Raji (cell line): ENCODE results near the gene FAM83F.

Experiments used
- POLR2A ChIP-seq: IDR thresholded peaks from 2 replicates; pipeline ENCODE4 v1.6.1; 2011; ENCODE audit warnings: low read depth, low read length, control low read depth; ENCODE audit not compliant: insufficient read depth

Gene FAM83F

DNA sequence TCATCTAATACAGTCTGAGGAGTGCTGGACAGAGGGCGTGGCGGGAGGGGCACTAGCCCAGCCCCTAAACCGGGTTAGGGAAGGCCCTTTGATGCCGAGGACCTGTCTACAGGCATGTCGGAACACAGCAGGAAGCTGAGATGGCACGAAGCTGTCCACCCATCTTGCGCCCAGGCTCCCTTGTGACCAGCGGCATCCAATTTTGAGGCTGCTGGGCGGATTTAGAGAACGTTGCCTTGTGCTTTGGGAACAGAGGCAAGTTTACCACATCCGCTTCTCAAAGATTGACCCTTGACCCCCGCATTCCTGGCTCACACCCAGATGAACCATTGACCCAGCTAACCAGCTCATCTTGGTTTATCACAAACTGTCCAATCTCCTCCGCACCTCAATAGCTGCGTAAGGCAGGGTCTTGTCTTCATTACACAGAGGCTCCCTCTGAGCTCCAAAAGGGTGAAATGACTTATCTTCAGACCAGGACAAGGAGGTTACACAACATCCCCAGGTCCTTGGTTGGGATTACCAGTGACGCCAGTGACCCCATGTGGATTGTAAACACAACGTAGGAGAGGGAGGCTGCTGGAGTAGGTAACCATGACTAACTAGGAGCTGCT lies 4.5 kb downstream of the FAM83F start:
- TF ChIP-seq POLR2A: no peak

DNA sequence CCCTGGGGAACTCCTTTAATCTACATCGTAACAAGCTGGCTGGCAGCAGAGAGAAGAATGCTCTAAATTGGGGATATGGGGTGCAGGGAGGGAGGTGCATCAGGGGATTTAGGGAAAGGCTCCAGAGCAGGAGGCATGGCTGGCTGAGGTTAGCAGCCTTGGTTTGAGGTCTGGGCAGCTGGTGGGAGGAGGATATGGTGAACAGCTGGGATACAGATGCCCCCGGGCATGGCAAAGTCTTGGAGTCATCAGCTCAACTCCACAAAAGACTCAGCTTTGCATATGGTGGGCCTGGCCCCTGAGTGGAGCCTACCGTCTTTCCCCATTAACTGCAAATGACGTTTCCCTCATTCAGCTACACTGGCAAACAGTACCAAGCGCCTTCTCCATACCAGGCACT lies 5.4 kb downstream of the FAM83F start:
- no peak for TF ChIP-seq POLR2A

DNA sequence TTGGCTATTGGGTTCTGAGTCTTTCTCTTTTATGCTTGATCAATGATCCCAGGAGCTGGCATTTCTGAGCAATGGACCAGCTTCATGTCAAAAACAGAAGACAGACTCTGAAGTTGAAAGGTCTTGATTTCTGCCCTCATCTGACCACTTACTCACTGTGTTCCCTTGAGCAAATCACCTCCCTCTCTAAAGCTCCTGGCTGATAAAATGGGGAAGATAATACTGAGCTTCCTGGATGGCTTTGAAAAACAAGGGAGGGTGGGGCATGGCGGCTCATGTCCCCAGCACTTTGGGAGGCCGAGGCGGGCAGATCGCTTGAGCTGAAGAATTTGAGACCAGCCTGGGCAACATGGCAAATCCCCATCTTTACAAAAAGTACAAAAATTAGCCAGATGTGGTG lies 6.4 kb downstream of the FAM83F start:
- no peak for TF ChIP-seq POLR2A

DNA sequence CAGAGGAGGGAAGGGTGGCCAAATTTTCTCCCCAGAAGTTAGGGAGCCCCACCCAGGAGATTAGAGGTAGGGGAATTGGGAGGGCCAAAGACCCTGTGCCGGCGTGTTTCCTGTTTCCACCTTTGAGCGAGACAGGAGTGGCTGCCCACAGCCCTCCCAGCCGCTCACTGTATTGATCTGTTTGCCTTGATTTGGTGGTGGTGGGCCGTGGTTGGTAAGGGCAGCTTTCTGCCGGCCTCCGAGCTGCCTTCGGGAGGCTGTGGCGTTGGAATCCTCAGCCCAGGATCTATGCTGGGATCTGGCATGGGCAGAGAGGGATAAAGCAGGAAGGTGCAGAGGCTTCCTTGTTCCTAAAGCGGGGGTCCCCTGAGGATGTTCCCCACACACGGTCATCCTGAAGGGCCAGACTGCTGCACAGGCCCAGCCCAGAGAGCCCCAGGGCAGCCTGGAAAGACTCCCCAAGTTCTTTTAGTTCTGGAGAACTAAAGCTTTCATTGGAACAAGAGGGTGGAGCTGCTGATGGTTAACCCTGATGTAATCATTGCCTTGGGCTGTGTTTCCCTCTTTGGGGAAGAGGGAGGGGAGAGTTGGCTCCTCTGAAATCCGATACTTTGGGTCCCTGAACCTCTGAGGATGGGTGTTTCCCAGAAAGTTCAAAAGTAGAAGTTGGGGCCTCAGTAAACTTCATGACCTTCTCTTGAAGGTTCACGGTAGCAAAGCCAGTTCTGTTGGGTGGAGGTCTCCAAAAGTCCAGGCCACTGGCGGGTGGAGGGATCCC lies 7.2 kb downstream of the FAM83F start:
- TF ChIP-seq POLR2A: no peak

DNA sequence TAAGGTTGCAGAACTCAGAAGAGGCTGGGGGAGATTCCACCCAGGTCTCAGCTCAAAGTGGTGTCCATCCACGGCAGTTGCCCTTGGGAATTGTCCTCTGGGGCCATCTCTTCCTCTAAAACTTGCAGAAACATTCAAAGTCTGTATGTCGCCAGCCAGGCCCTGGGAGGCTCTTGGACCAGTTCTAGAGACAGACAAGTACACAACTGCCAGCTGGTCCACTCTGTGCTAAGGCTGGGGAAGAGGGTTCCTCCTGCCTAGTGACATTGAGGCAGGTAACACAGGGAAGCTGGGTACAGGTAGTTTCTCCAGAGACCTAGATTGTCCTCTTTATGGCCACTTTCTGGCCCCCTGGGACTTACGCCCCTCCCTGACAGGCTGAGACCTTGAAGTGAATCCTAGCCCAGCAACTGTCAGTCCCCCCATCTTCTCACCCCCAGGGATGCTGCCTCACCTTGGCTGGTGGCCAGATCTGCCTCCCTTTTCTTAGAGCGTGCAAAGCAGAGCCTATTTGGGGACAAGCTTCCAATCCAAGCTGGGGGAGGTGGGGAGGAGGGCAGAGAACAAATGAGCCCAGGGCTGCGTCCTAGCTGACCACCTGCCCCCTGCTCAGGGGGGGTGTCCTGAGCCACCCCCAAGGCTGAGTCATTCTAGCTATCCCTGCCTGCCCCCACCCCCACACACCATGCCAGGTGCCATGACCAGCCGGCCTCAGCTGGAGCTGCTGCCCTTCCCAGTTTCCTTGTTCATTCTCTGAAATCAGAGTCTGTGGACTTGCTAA lies 8.4 kb downstream of the FAM83F start:
- no peak for TF ChIP-seq POLR2A

DNA sequence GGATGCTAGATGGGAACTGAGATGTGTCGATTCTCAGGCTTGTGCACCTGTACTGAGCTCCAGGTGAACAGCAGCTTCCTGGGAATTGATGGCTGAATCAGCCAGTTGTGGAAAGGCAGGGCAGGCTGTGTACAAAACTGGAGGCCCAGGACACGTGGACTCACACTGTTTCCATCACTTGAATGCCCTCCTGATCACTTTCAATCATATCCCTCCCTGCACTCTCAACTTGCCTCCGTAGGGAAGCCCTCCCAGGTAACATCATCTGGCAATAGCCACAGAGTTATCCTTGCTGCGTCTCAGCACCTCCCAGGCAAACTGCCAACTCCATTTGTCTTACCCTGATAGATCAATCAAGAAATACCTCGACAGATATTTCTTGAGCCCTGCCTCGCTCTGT lies 10.1 kb downstream of the FAM83F start:
- no peak for TF ChIP-seq POLR2A

DNA sequence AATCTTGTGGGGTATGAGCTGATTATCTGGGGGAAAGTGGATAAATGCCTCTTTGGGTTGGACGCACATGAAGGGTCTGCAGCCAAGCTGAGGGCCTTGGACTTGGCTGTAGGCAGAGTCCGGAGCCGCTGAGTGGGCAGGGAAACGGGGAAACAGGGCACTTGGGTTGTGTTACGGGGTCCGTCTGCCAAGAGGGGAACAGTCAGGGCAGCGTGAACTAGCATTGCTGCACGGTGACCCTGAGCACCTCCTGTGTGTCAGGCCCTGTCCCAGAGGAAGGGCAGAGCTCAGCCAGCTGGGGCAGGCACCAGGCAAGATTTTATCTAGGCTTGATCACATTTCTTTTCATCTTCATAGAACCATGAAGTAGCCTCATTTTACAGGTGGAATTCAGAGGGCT lies 11.9 kb downstream of the FAM83F start:
- TF ChIP-seq POLR2A: no peak

DNA sequence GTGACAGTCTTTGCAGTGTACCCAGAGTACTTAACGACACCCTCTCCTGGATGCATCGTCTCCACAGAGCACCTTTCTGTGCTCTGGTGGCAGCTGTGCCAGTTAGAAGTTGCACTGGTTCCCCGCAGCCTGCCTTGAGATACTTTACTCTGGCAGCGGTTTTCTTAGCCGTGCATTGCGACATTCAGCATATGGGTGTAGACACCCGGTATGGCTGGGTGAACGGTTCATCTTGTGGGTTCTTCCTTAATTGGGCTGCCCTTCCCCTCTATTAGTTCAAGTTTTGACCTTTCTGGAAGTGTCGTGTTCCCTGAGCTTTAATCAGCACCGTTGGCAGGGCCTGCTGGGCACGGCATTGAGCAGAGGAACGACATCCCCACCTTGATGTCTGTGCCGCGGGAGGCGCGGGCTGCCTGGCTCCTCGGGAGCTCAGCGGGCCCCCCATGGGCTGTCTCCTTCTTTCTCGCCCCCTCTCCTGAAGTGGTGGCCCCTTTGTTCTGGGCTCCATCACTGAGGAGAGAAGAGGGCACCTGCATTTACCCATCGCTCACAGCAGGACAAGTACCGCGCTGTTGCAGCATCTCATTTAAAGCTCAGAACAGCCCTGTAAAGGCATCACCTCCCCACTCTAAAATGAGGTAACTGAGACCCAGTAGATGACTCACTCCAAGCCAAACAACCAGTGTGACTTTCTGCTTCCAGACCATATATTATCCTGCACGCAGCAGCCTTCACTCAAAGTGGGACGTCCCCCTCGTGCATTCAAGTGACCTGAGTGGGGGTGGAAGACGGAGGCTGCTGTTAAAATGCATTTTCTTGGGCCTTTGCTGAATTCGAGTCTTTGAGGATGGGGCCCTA lies 13.3 kb downstream of the FAM83F start:
- no peak for TF ChIP-seq POLR2A

DNA sequence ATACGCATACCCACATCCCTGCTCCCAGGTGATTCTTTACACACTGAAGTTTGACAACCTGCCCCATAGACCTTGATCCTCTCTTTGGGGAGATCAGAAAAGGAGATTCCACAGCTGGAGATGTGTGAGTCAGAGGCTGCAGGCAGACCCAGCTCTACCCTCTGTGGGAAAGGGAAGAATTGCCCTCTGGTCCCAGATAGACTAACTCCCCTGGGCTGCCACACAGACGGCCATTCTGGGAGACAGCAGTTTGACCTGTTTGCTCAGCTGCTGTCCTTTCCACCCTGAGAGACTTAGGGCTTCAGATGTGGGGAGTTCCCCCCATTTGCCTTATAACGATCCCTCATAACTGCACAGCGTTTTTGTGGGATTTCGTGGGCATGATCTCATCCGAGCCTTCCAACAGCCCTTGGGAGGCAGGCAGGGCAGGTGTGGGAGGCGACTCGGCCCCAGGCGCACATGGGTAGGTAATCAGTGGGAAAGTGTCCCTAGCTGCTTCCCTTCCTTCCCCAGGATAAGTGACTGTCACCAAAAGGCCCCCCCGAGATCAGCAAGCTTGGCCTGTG lies 14.1 kb downstream of the FAM83F start:
- no peak for TF ChIP-seq POLR2A

DNA sequence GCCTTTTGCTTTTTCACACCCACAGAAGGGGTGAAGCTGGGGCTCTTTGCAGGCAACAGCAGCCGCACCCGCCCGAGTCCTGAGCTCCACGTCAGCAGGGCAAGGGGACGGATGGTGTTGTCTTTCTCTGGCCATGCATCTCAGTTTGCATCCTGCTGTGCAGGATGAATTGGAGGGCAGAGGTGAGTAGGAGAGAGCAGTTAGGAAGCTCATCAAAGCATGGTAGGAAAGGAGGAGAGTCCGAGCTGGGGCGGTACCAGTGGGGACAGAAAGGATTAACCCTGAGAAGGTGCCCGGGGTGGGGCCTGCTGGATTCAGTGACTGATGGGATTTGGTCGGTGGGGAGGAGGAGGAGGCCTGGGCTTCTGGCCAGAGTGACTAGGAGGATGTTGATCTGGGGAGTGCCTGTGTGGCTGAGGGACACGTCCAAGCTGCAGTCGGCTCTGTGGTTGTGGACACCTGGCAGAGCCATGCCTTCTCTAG lies 14.6 kb downstream of the FAM83F start:
- TF ChIP-seq POLR2A: no peak

DNA sequence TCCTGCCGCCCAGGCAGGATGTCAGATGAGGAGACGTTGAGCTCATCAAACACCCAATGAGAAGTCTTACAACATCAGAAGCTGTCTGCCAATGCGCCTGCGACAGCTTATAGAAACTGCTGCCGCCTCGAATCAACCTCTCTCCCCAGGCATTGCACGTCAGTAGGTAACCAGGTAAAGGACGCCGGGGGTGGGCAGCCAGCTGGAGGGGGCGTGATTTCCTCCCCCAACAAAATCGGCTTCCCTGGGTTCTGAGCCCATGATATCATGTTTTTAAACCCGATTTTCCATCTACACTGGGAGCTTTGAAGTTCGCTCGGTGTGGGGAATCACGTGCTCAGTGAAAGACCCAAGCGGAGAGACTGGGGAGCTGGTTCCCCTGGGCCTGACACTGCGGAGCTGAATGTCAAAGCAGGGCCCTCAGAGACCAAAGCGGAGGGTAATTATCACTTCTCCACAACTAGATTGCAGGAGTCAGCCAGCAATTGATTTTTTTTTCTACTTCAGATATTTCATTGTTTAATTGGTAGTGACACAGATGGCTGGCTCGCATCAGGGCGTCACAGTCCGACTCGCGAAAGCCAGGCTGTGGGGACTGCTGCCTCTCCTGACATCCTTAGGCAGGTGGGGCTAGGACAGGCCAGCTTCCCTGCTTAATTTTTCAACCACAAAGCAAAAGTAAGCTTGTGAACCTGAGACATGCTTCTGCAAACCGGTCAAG lies 15.4 kb downstream of the FAM83F start:
- no peak for TF ChIP-seq POLR2A

DNA sequence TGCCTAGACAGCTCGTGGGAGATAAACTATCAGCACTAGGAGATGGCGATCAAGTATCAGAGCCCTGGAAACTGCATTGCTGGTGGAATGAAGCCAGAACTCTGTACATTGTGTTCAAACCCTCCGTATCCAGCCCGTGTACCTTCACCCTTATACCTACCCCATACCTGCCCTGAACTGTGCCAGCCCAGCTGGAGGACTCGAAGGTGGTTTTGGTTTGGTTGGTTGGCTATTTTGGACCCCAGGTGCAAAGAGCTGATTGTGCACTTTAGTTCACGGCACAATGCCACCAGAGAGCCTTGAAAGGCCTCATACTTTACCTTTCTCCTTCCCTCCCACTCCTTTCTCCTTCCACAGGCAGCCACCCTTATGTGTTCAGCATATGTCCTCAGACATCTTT lies 16.0 kb downstream of the FAM83F start:
- no peak for TF ChIP-seq POLR2A

DNA sequence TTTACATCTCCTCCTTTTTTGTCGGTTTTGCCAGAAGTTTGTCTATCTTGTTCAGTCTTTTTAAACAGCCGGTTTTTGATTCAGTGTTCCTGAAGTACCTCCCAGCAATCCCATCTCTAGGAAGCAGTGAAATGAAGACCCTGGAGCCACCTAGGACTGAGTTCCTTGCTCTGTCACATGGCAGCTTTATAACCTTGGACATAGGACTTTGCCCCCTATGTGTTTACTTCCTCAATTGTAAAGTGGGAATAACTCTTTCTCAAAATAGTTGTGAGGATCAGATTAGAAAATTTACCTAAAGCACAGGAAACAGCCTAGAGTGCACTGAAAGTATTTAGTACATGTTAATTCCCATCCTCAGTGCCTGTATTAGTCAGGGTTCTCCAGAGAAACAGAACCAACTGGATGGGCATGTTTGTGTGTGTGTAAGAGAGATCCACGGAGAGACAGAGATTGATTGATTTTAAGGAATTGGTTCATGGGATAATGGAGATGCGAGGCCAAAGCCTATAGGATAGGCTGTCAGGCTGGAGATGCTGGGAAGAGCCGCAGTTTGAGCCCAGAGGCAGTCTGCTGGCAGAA lies 20.0 kb downstream of the FAM83F start:
- no peak for TF ChIP-seq POLR2A
